ENCODE results near the gene MRPS35.

DNA sequence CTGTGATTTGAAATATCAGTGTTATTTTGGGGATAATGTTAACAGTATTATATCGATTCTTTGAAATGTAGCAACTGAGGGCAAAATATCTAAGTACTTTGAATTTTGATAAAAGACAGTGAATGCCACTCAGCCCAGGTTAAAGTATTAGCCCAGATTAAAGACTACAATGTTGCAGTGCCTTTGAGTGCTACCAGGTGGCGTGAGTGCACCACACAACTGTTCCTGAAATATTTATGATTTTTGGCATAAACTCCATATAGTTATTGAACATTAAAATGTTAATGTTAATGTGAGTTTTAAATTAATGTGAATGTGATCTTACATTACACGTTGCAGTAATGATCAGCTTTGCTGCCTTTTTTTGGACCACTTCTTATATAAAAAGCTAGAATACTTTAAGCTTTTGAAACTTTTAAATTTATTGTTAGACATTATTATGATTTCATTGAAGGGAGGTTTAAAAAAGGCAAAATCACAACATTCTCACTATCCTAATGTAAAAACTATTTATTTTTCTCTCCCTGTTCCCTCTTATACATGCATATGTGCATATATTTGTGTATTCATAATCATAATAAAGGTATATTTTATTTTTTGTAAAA, 22.5 kb downstream of the MRPS35 start:
- TF ChIP-seq ZNF114 (CRISPR knock-in tag; IDR thresholded peaks at IDR 0.05) (no peak), POLR2AphosphoS5 (IDR thresholded peaks at IDR 0.05; ENCODE audit: low read depth) (no peak), ZNF331 (CRISPR knock-in tag; IDR thresholded peaks at IDR 0.05; ENCODE audit: low read depth) (no peak), EZH2phosphoT487 (IDR thresholded peaks at IDR 0.05; ENCODE audit: unreplicated experiment) (no peak), REST (IDR thresholded peaks at IDR 0.05; ENCODE audit: unreplicated experiment) (no peak), JUNB (IDR thresholded peaks at IDR 0.05; ENCODE audit: unreplicated experiment) (no peak)
- TF ChIP-seq, protein P1, sequence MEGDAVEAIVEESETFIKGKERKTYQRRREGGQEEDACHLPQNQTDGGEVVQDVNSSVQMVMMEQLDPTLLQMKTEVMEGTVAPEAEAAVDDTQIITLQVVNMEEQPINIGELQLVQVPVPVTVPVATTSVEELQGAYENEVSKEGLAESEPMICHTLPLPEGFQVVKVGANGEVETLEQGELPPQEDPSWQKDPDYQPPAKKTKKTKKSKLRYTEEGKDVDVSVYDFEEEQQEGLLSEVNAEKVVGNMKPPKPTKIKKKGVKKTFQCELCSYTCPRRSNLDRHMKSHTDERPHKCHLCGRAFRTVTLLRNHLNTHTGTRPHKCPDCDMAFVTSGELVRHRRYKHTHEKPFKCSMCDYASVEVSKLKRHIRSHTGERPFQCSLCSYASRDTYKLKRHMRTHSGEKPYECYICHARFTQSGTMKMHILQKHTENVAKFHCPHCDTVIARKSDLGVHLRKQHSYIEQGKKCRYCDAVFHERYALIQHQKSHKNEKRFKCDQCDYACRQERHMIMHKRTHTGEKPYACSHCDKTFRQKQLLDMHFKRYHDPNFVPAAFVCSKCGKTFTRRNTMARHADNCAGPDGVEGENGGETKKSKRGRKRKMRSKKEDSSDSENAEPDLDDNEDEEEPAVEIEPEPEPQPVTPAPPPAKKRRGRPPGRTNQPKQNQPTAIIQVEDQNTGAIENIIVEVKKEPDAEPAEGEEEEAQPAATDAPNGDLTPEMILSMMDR (conservative IDR thresholded peaks at IDR 0.05; ENCODE audit: low read depth in 2 of 2): peak; percentile 78 to 90
